ENCODE measurements around the gene NFKBIA. TPM values are rescaled to one million over a fixed set of nuclear protein-coding genes. Genes with fewer than 3 reads are reported as not detected.

NFKBIA gene
- total and polyA plus RNA-seq, 7 donors, result 48.7 to 151 (median 94.0) TPM

GRCh38 chr14:35407306-35407630 is 2.7 kb upstream of the NFKBIA start:
- WGBS, 3 donors, result 39 to 54% (median 39%) methylated on average over 1 of the region's 1 CpG
- Histone ChIP-seq H3K27me3 (ENCODE audit: insufficient read depth in 3 of 3, low read length in 2 of 3) (no peaks in the 10 kb centered on the region), H3K27ac (no peak overlapping the region), H3K36me3 (ENCODE audit: insufficient read depth in 1 of 2, low read depth in 1 of 2) (peaks cover 2 to 15% of the 10 kb centered on the region in 2 donors), H3K4me3 (no peak overlapping the region), H3K4me1 (peaks cover 22% of the 10 kb centered on the region), H3K9me3 (no peaks in the 10 kb centered on the region)
- TF ChIP-seq CTCF (IDR thresholded peaks at IDR 0.05), result no peak
- DNase-seq (no peak), ATAC-seq (no peak)
- intact Hi-C loops (cut with DNase I), result loop anchor here (2.0 to 5.0 kb wide), 2 partner anchors 70 to 180 kb away; no protein-coding TSS in a partner anchor

GRCh38 chr14:35406506-35407305 is 2.2 kb upstream of the NFKBIA start:
- H3K4me1 ChIP-seq, result peaks cover 24% of the 10 kb centered on the region
- 21 to 22% (median 22%) methylated on average over 5 of the region's 5 CpGs for WGBS, 3 donors

GRCh38 chr14:35406090-35406489 is 1.5 kb upstream of the NFKBIA start:
- Histone ChIP-seq H3K4me1 (peaks cover 30% of the 10 kb centered on the region), H3K27me3 (ENCODE audit: insufficient read depth in 3 of 3, low read length in 2 of 3) (no peaks in the 10 kb centered on the region), H3K4me3 (peak overlapping the region; percentile 98), H3K27ac (no peak overlapping the region), H3K36me3 (ENCODE audit: insufficient read depth in 1 of 2, low read depth in 1 of 2) (peaks cover 3 to 27% of the 10 kb centered on the region in 2 donors), H3K9me3 (no peaks in the 10 kb centered on the region)
- intact Hi-C loops (cut with DNase I), result loop anchor here (2.0 to 5.0 kb wide), 2 partner anchors 69 to 179 kb away; no protein-coding TSS in a partner anchor
- no peak for DNase-seq
- TF ChIP-seq CTCF (IDR thresholded peaks at IDR 0.05), result no peak
- WGBS, 3 donors, result 68 to 76% (median 72%) methylated on average over 2 of the region's 2 CpGs
- ATAC-seq, result no peak

More at GRCh38 chr14:35406506-35407305, 2.2 kb upstream of the NFKBIA start:
- DNase-seq (no peak), ATAC-seq (no peak)
- H3K9me3 ChIP-seq, result no peaks in the 10 kb centered on the region
- H3K27ac ChIP-seq, result no peak overlapping the region
- no peaks in the 10 kb centered on the region for H3K27me3 ChIP-seq (ENCODE audit: insufficient read depth in 3 of 3, low read length in 2 of 3)
- no peak overlapping the region for H3K4me3 ChIP-seq
- peak; percentile 91 for TF ChIP-seq CTCF (IDR thresholded peaks at IDR 0.05)
- H3K36me3 ChIP-seq (ENCODE audit: insufficient read depth in 1 of 2, low read depth in 1 of 2), result peaks cover 3 to 21% of the 10 kb centered on the region in 2 donors
- intact Hi-C loops (cut with DNase I), result loop anchor here (2.0 to 5.0 kb wide), 2 partner anchors 70 to 179 kb away; no protein-coding TSS in a partner anchor

- Histone ChIP-seq H3K4me1 (peaks cover 36% of the 10 kb centered on the region), H3K36me3 (ENCODE audit: insufficient read depth in 1 of 2, low read depth in 1 of 2) (peaks cover 3 to 33% of the 10 kb centered on the region in 2 donors), H3K27ac (peak overlapping the region; percentile 100), H3K4me3 (peak overlapping the region; percentile 98), H3K27me3 (ENCODE audit: insufficient read depth in 3 of 3, low read length in 2 of 3) (no peaks in the 10 kb centered on the region), H3K9me3 (no peaks in the 10 kb centered on the region)
- DNase-seq, result peak in 1 of 2 donors; percentile 57
- intact Hi-C loops (cut with DNase I), result loop anchor here in 1 of 2 donors (2.0 to 5.0 kb wide), 2 partner anchors 113 to 178 kb away; partner anchors contain the start of gene PSMA6
- no peak for TF ChIP-seq CTCF (IDR thresholded peaks at IDR 0.05)
- ATAC-seq, result no peak
- WGBS, 3 donors, result 35 to 46% (median 35%) methylated on average over 14 of the region's 14 CpGs
Observed at GRCh38 chr14:35405304-35405996, 901 bp upstream of the NFKBIA start.
